DND-41 (cell line): ENCODE results near the gene PIEZO1.

ENCODE experiments used
- EZH2 ChIP-seq: IDR thresholded peaks from 3 replicates; pipeline ENCODE4 v1.6.1; 2012; ENCODE audit warnings: borderline replicate concordance, low read depth, mild to moderate bottlenecking, moderate library complexity, low read length, inconsistent platforms; ENCODE audit not compliant: severe bottlenecking
- TF ChIP-seq, protein P1 (sequence below): IDR thresholded peaks from 2 replicates; pipeline ENCODE4 v1.5.1; 2012; ENCODE audit warnings: borderline replicate concordance, low read length, moderate library complexity, mild to moderate bottlenecking; ENCODE audit not compliant: poor library complexity, severe bottlenecking; ENCODE audit errors: extremely low read depth

DNA sequence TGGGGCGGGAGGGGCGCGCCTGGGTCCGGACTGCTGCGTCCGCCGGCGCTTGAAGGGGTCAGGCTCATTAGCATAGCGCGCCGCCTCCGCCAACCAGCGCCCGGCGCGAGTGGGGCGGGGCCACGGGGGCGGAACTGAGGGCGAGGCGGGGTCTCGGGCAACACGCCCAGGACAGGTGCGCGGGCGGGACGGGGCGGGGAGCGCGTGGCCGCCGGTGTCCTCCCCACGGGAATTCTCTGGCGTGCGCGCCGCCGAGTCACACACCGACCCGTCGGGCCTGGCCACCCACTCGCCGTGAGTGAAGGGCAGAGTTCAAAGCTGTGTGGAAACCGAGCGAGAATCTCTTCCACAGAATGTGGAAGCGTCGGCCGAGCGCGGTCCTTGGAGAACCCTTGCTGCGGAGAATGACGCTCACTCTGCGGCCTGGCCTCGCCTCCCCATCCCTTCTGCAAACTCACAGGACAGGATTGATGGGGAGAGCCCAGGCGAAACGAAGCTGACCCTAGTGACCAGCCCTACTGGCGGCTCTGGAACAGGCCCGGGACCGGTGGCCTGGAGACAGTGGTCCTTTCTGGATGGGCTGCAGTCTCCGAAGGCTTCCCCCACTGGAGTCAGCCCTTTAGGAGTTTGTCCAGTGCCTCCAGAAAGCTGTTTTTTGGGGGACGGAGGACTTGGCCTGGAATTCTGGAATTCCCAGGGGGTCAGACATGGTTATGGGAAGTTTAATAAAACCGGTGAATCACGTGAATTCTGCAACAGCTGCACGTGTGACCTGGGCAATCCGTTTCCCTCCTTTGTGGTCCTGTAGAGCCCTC lies 98.4 kb downstream of the PIEZO1 start, which contains the start of gene SNAI3:
- TF ChIP-seq, protein P1, sequence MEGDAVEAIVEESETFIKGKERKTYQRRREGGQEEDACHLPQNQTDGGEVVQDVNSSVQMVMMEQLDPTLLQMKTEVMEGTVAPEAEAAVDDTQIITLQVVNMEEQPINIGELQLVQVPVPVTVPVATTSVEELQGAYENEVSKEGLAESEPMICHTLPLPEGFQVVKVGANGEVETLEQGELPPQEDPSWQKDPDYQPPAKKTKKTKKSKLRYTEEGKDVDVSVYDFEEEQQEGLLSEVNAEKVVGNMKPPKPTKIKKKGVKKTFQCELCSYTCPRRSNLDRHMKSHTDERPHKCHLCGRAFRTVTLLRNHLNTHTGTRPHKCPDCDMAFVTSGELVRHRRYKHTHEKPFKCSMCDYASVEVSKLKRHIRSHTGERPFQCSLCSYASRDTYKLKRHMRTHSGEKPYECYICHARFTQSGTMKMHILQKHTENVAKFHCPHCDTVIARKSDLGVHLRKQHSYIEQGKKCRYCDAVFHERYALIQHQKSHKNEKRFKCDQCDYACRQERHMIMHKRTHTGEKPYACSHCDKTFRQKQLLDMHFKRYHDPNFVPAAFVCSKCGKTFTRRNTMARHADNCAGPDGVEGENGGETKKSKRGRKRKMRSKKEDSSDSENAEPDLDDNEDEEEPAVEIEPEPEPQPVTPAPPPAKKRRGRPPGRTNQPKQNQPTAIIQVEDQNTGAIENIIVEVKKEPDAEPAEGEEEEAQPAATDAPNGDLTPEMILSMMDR: no peak
- no peak for TF ChIP-seq EZH2
